IPS-15b (cell line): ENCODE data around the gene FRMD4A.
"Not testable (repeated sequence)": the region's sequence is repeated elsewhere in the genome, so short reads cannot be mapped to it uniquely, and the experiment has no call there.

ENCODE experiments used
- H3K27me3 ChIP-seq: one replicate; pipeline ENCODE4 v1.6.1; 2013; ENCODE audit warnings: low read length; ENCODE audit not compliant: control insufficient read depth, insufficient read depth
- H3K36me3 ChIP-seq: one replicate; pipeline ENCODE4 v1.6.1; 2013; ENCODE audit warnings: low read length; ENCODE audit not compliant: control insufficient read depth, insufficient read depth
- H3K4me1 ChIP-seq: one replicate; pipeline ENCODE4 v1.6.1; 2013; ENCODE audit warnings: mild to moderate bottlenecking, low read length; ENCODE audit not compliant: control insufficient read depth, insufficient read depth
- H3K4me3 ChIP-seq: one replicate; pipeline ENCODE4 v1.5.1; 2013; ENCODE audit warnings: low read depth, low read length
- H3K9ac ChIP-seq: one replicate; pipeline ENCODE4 v1.6.1; 2013; ENCODE audit warnings: low read depth, mild to moderate bottlenecking, low read length
- H3K9me3 ChIP-seq: one replicate; pipeline ENCODE4 v1.6.1; 2013; ENCODE audit warnings: mild to moderate bottlenecking, low read length; ENCODE audit not compliant: control insufficient read depth, insufficient read depth

FRMD4A gene

DNA sequence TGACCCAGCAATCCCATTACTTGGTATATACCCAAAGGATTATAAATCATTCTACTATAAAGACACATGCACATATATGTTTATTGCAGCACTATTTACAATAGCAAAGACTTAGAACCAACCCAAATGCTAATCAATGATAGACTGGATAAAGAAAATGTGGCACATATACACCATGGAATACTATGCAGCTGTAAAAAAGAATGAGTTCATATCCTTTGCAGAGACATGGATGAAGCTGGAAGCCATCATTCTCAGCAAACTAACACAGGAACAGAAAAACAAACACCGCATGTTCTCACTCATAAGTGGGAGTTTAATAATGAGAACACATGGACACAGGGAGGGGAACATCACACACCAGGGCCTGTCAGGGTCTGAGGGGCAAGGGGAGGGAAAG lies 434.6 kb downstream of the FRMD4A start:
- not testable (repeated sequence) for H3K4me3 ChIP-seq, H3K9me3 ChIP-seq, H3K4me1 ChIP-seq, H3K36me3 ChIP-seq, H3K9ac ChIP-seq
- H3K27me3 ChIP-seq: peaks cover 17% of the 10 kb centered on the region

DNA sequence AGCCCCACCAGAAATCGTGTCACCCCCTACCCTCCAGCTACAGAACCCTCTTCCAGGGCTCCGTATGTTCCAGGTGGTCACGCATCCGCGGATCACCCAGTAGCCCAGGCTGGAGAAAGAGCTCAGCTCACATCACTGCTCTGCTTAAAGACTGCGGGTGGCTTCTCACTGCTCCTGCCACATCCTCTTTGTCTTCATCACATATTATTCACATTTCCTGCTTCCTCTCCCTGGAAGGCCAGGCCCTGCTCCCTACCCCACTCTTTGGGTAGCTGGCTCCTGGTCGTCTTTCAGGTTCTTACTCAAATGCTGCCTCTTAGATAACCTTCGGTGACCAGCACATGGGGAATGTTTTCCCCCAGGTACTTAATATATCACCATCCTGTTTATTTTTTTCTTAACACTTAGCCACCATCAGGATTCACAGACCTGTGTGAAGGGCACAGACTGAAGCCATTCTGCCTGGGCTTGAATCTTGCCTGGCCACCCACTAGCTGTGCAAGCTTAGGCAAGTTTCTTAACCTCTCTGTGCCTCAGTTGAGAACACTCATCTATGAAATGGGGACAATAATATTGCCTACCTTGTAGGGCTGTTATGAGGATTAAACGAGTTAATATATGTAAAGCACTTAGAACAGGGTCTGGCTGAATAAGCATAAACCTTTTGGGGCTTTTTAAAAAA lies 436.2 kb downstream of the FRMD4A start:
- Histone ChIP-seq H3K9me3 (no peaks in the 10 kb centered on the region), H3K9ac (no peak overlapping the region), H3K27me3 (peaks cover 33% of the 10 kb centered on the region), H3K4me3 (no peak overlapping the region), H3K36me3 (no peaks in the 10 kb centered on the region), H3K4me1 (no peaks in the 10 kb centered on the region)

DNA sequence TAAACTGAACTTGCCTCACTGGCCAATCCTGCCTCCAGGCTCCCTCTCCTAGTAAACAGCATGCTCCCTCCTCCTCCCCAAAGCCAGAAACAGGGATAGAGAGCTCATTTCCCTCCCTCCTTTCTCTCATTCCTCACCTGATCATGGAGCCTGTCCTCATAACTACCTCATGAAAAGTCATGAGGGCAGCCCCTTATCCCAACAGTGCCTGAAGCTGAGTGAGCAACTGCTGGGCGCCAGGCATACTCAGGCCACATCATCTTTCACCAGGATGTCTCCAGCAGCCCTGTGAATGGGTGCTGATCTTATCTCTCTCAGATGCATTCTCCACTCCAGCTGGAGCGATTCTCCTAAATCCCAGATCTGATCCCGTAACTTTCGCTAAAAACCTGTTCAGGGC lies 436.8 kb downstream of the FRMD4A start:
- Histone ChIP-seq H3K36me3 (no peaks in the 10 kb centered on the region), H3K9ac (no peak overlapping the region), H3K4me3 (no peak overlapping the region), H3K9me3 (no peaks in the 10 kb centered on the region), H3K27me3 (peaks cover 38% of the 10 kb centered on the region), H3K4me1 (no peaks in the 10 kb centered on the region)

DNA sequence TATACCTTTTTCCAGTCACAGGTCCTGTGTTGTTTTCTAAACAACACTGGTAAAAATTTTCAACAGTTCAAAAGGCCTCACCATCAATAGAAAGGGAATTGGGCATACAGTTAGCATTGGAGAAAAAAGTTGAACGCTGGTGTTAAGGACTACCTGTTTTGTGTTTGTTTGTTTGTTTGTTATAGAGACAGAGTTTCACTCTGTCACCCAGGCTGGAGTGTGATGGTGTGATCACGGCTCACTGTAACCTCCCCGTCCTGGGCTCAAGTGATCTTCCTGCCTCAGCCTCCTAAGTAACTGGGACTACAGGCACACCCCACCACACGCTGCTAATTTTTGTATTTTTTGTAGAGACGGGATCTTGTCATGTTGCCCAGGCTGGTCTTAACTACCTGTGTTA lies 437.9 kb downstream of the FRMD4A start:
- H3K4me3 ChIP-seq: no peak overlapping the region
- H3K27me3 ChIP-seq: peaks cover 38% of the 10 kb centered on the region
- H3K36me3 ChIP-seq: no peaks in the 10 kb centered on the region
- no peaks in the 10 kb centered on the region for H3K9me3 ChIP-seq
- H3K9ac ChIP-seq: no peak overlapping the region
- no peaks in the 10 kb centered on the region for H3K4me1 ChIP-seq

DNA sequence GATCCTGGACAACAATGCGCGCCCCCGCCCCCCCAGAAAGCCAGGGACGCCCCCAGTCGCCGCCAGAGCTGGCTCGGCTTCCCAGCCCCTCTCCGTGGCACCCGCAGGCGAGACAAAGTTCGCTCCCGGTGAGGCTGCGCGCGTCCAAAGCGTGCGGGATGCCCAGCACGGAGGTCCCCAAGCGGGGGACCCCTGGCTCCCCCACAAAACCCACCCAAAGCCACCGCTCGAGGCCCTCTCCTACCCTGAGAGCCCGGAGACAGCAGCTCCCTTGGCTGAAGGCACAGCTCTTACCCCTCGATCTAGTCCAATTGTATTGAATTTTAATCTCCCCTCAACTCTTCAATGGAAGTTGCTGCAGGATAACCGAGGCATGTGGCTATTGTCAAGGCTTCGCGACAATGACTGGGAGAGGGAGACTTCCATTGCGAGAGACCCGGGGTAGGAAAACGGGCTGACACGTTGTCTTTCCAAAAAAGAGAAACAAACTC lies 438.7 kb downstream of the FRMD4A start:
- H3K27me3 ChIP-seq: peaks cover 38% of the 10 kb centered on the region
- H3K9ac ChIP-seq: peak overlapping the region; percentile 50
- H3K4me1 ChIP-seq: no peaks in the 10 kb centered on the region
- H3K4me3 ChIP-seq: peak overlapping the region; percentile 54
- no peaks in the 10 kb centered on the region for H3K36me3 ChIP-seq
- no peaks in the 10 kb centered on the region for H3K9me3 ChIP-seq

DNA sequence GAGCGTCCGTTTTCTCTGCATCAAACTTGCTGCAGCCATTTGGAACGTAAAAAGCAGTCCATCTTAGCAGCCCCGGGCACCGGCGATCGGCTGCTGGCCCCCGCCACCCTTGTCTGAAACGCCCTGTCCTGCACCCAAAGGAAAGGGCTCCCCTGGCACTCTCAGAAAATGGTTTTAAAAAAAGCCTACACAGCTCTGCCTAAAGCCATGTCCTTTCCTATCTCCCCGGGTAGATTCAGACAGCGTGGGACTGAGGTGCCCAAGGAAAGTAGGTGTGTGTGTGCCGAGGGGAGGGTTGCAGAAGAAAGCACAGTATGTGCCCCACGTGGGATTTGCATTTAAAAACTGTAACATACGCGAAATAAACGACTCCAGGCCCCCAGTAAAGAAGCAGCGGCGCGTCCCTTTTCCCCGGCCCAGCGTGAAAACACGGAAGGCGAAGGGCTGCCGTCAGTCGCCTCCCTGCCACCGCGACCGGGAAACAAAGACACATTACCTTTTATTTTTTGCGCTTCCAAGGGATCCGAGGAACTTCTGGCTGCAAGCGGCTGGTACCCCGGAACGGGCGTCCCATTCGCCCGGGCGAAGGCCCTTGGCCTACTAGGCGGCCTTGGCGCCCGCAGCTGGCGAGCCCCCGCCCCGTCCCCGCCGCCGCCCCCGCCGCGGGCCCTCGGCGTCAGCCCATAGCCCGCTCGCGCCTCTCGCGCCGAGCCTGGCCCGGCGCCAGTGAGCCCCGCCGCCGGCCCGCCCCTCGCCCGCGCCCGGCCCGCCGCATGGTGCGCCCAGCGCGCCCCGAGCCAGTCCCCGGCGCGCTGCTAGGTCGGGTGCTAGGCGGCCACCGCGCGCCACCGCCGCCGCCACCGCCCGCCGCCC lies 439.4 kb downstream of the FRMD4A start:
- H3K4me1 ChIP-seq: no peaks in the 10 kb centered on the region
- peak overlapping the region; percentile 76 for H3K4me3 ChIP-seq
- H3K36me3 ChIP-seq: no peaks in the 10 kb centered on the region
- H3K9ac ChIP-seq: peak overlapping the region; percentile 42
- H3K9me3 ChIP-seq: no peaks in the 10 kb centered on the region
- H3K27me3 ChIP-seq: peaks cover 38% of the 10 kb centered on the region

GRCh38 chr10:13890233-13891127 lies 440.2 kb downstream of the FRMD4A start:
- Histone ChIP-seq H3K36me3 (no peaks in the 10 kb centered on the region), H3K27me3 (peaks cover 38% of the 10 kb centered on the region), H3K4me1 (no peaks in the 10 kb centered on the region), H3K4me3 (peak overlapping the region; percentile 76), H3K9me3 (no peaks in the 10 kb centered on the region), H3K9ac (peak overlapping the region; percentile 42)

- Histone ChIP-seq H3K36me3 (no peaks in the 10 kb centered on the region), H3K4me3 (no peak overlapping the region), H3K9me3 (no peaks in the 10 kb centered on the region), H3K27me3 (peaks cover 32% of the 10 kb centered on the region), H3K9ac (no peak overlapping the region), H3K4me1 (peaks cover 2% of the 10 kb centered on the region)
These were observed 443.0 kb downstream of the FRMD4A start for GRCh38 chr10:13887761-13888160.

- no peak overlapping the region for H3K9ac ChIP-seq
- H3K4me3 ChIP-seq: no peak overlapping the region
- no peaks in the 10 kb centered on the region for H3K36me3 ChIP-seq
- H3K9me3 ChIP-seq: no peaks in the 10 kb centered on the region
- H3K4me1 ChIP-seq: peaks cover 10% of the 10 kb centered on the region
- peaks cover 14% of the 10 kb centered on the region for H3K27me3 ChIP-seq
These were observed 445.3 kb downstream of the FRMD4A start for GRCh38 chr10:13885238-13885990.

GRCh38 chr10:13883636-13884444 lies 446.9 kb downstream of the FRMD4A start:
- Histone ChIP-seq H3K27me3 (no peaks in the 10 kb centered on the region), H3K9ac (no peak overlapping the region), H3K9me3 (no peaks in the 10 kb centered on the region), H3K4me1 (peaks cover 10% of the 10 kb centered on the region), H3K4me3 (no peak overlapping the region), H3K36me3 (no peaks in the 10 kb centered on the region)
